Activated naive CD8-positive, alpha-beta T cell treated with anti-CD3 and anti-CD28 coated beads for 36 hours (primary cell): ENCODE results near the gene HSD17B1. TPM values are rescaled to one million over a fixed set of nuclear protein-coding genes. Genes with fewer than 3 reads are reported as not detected.
"Not testable (repeated sequence)": the region's sequence is repeated elsewhere in the genome, so short reads cannot be mapped to it uniquely, and the experiment has no call there.

Experiments
- DNase-seq: peaks from one replicate; pipeline ENCODE4 v3.0.0; 2021
- H3K27ac Mint-ChIP-seq: one replicate; pipeline ENCODE4 v1.8.0; 2022; ENCODE audit warnings: mild to moderate bottlenecking, moderate library complexity, mixed read lengths
- H3K27me3 Mint-ChIP-seq: one replicate; pipeline ENCODE4 v1.8.0; 2022; ENCODE audit warnings: mild to moderate bottlenecking, mixed read lengths
- H3K36me3 Mint-ChIP-seq: one replicate; pipeline ENCODE4 v1.8.0; 2021; ENCODE audit warnings: mild to moderate bottlenecking, mixed read lengths
- H3K4me1 Mint-ChIP-seq: one replicate; pipeline ENCODE4 v1.8.0; 2021; ENCODE audit warnings: mixed read lengths
- H3K4me3 Mint-ChIP-seq: one replicate; pipeline ENCODE4 v1.8.0; 2022; ENCODE audit warnings: mild to moderate bottlenecking, moderate library complexity, mixed read lengths
- H3K9me3 Mint-ChIP-seq: one replicate; pipeline ENCODE4 v1.8.0; 2022; ENCODE audit warnings: mixed read lengths
- total RNA-seq, 2 experiments: library from RNA; stranded (reverse); gene quantifications; one replicate each; pipeline ENCODE4 v1.2.3, GENCODE V29; 2021

Gene HSD17B1
- total RNA-seq, 2 experiments from 2014 or later = 0.25 to 0.26 TPM

GRCh38 chr17:42548993-42549755 is 3.5 kb upstream of the HSD17B1 start:
- H3K4me1 Mint-ChIP-seq = peaks cover 18% of the 10 kb centered on the region
- H3K27me3 Mint-ChIP-seq = no peaks in the 10 kb centered on the region
- H3K4me3 Mint-ChIP-seq = peak overlapping the region; percentile 7

GRCh38 chr17:42553161-42553818 is 567 bp downstream of the HSD17B1 start:
- no peaks in the 10 kb centered on the region for H3K27me3 Mint-ChIP-seq
- no peaks in the 10 kb centered on the region for H3K36me3 Mint-ChIP-seq
- H3K4me3 Mint-ChIP-seq = peak overlapping the region; percentile 91
- DNase-seq = no peak
- peaks cover 21% of the 10 kb centered on the region for H3K4me1 Mint-ChIP-seq
- no peaks in the 10 kb centered on the region for H3K9me3 Mint-ChIP-seq
- H3K27ac Mint-ChIP-seq = peak overlapping the region; percentile 16

More at GRCh38 chr17:42548993-42549755, 3.5 kb upstream of the HSD17B1 start:
- H3K27ac Mint-ChIP-seq = no peak overlapping the region
- peaks cover 2% of the 10 kb centered on the region for H3K36me3 Mint-ChIP-seq
- no peak for DNase-seq
- no peaks in the 10 kb centered on the region for H3K9me3 Mint-ChIP-seq

- Mint-ChIP-seq H3K36me3 (no peaks in the 10 kb centered on the region), H3K9me3 (no peaks in the 10 kb centered on the region), H3K27me3 (no peaks in the 10 kb centered on the region), H3K4me3 (peak overlapping the region; percentile 91), H3K4me1 (peaks cover 18% of the 10 kb centered on the region), H3K27ac (peak overlapping the region; percentile 90)
- DNase-seq = no peak
Measured at GRCh38 chr17:42553866-42554249, 1.1 kb downstream of the HSD17B1 start.

GRCh38 chr17:42554250-42555121 is 1.8 kb downstream of the HSD17B1 start:
- Mint-ChIP-seq H3K4me1 (peaks cover 12% of the 10 kb centered on the region), H3K9me3 (no peaks in the 10 kb centered on the region), H3K27ac (peak overlapping the region; percentile 90), H3K4me3 (peak overlapping the region; percentile 91), H3K27me3 (no peaks in the 10 kb centered on the region), H3K36me3 (no peaks in the 10 kb centered on the region)
- peak; percentile 90 for DNase-seq

GRCh38 chr17:42555122-42555622 is 2.4 kb downstream of the HSD17B1 start:
- no peaks in the 10 kb centered on the region for H3K27me3 Mint-ChIP-seq

GRCh38 chr17:42555961-42556617 is 3.4 kb downstream of the HSD17B1 start:
- peaks cover 12% of the 10 kb centered on the region for H3K4me1 Mint-ChIP-seq
- not testable (repeated sequence) for DNase-seq, H3K27me3 Mint-ChIP-seq, H3K36me3 Mint-ChIP-seq, H3K9me3 Mint-ChIP-seq, H3K4me3 Mint-ChIP-seq, H3K27ac Mint-ChIP-seq

More at GRCh38 chr17:42555122-42555622, 2.4 kb downstream of the HSD17B1 start:
- DNase-seq = no peak
- H3K4me1 Mint-ChIP-seq = peaks cover 12% of the 10 kb centered on the region
- H3K27ac Mint-ChIP-seq = peak overlapping the region; percentile 90
- no peaks in the 10 kb centered on the region for H3K9me3 Mint-ChIP-seq
- peak overlapping the region; percentile 91 for H3K4me3 Mint-ChIP-seq
- no peaks in the 10 kb centered on the region for H3K36me3 Mint-ChIP-seq

- Mint-ChIP-seq H3K4me1 (peaks cover 18% of the 10 kb centered on the region), H3K9me3 (no peaks in the 10 kb centered on the region), H3K27me3 (no peaks in the 10 kb centered on the region), H3K4me3 (no peak overlapping the region), H3K27ac (no peak overlapping the region), H3K36me3 (peaks cover 11% of the 10 kb centered on the region)
- no peak for DNase-seq
Measured at GRCh38 chr17:42559075-42559474, 6.4 kb downstream of the HSD17B1 start.

GRCh38 chr17:42560246-42560645 is 7.5 kb downstream of the HSD17B1 start:
- no peaks in the 10 kb centered on the region for H3K9me3 Mint-ChIP-seq
- H3K27ac Mint-ChIP-seq = no peak overlapping the region
- H3K36me3 Mint-ChIP-seq = peaks cover 11% of the 10 kb centered on the region
- no peak for DNase-seq
- H3K27me3 Mint-ChIP-seq = no peaks in the 10 kb centered on the region
- H3K4me3 Mint-ChIP-seq = peak overlapping the region; percentile 57
- peaks cover 18% of the 10 kb centered on the region for H3K4me1 Mint-ChIP-seq

GRCh38 chr17:42561897-42562387 is 9.2 kb downstream of the HSD17B1 start, which contains the start of gene COASY:
COASY (plus strand) TSS chr17:42562148; CDS start chr17:42562623, 475 bp downstream.
- Mint-ChIP-seq H3K27ac (peak within 1 kb of the TSS; percentile 95), H3K27me3 (no peaks in the 10 kb centered on the region), H3K36me3 (peaks cover 11% of the 10 kb centered on the region), H3K4me1 (peaks cover 22% of the 10 kb centered on the region), H3K9me3 (no peaks in the 10 kb centered on the region), H3K4me3 (peak within 1 kb of the TSS; percentile 93)
- peak; percentile 91 for DNase-seq

GRCh38 chr17:42562388-42563142 is 9.8 kb downstream of the HSD17B1 start:
- Mint-ChIP-seq H3K9me3 (no peaks in the 10 kb centered on the region), H3K27ac (peak overlapping the region; percentile 95), H3K4me1 (peaks cover 22% of the 10 kb centered on the region), H3K36me3 (peaks cover 16% of the 10 kb centered on the region), H3K27me3 (no peaks in the 10 kb centered on the region), H3K4me3 (peak overlapping the region; percentile 93)
- peak; percentile 33 for DNase-seq

- H3K9me3 Mint-ChIP-seq = no peaks in the 10 kb centered on the region
- peaks cover 25% of the 10 kb centered on the region for H3K4me1 Mint-ChIP-seq
Measured at GRCh38 chr17:42563143-42563509, 10.4 kb downstream of the HSD17B1 start.

GRCh38 chr17:42563543-42563942 is 10.8 kb downstream of the HSD17B1 start:
- Mint-ChIP-seq H3K4me1 (peaks cover 28% of the 10 kb centered on the region), H3K4me3 (peak overlapping the region; percentile 93), H3K27me3 (no peaks in the 10 kb centered on the region), H3K27ac (peak overlapping the region; percentile 74), H3K36me3 (peaks cover 23% of the 10 kb centered on the region), H3K9me3 (no peaks in the 10 kb centered on the region)
- DNase-seq = no peak

More at GRCh38 chr17:42563143-42563509, 10.4 kb downstream of the HSD17B1 start:
- Mint-ChIP-seq H3K4me3 (peak overlapping the region; percentile 93), H3K27me3 (no peaks in the 10 kb centered on the region), H3K27ac (peak overlapping the region; percentile 95), H3K36me3 (peaks cover 21% of the 10 kb centered on the region)
- no peak for DNase-seq

GRCh38 chr17:42563950-42564349 is 11.2 kb downstream of the HSD17B1 start:
- H3K27me3 Mint-ChIP-seq = no peaks in the 10 kb centered on the region

More at GRCh38 chr17:42563950-42564349, 11.2 kb downstream of the HSD17B1 start:
- peaks cover 27% of the 10 kb centered on the region for H3K36me3 Mint-ChIP-seq
- H3K9me3 Mint-ChIP-seq = no peaks in the 10 kb centered on the region
- H3K4me1 Mint-ChIP-seq = peaks cover 32% of the 10 kb centered on the region
- peak overlapping the region; percentile 74 for H3K27ac Mint-ChIP-seq
- peak overlapping the region; percentile 93 for H3K4me3 Mint-ChIP-seq
- no peak for DNase-seq
